H7 (cell line): ENCODE measurements around the gene CUL1. TPM values are rescaled to one million over a fixed set of nuclear protein-coding genes. Genes with fewer than 3 reads are reported as not detected.
A peak's percentile ranks its signal among the peaks of the same experiment; 100 is the strongest.

Experiments
- DNase-seq: peaks from one replicate; pipeline ENCODE4 v3.0.0; 2012
- H3K27me3 ChIP-seq: 2 replicates; pipeline ENCODE4 v1.6.0; 2011; ENCODE audit warnings: mild to moderate bottlenecking, low read length; ENCODE audit not compliant: control insufficient read depth, insufficient read depth
- H3K36me3 ChIP-seq: replicated peaks from 2 replicates; pipeline ENCODE4 v1.5.1; 2011; ENCODE audit warnings: low read length; ENCODE audit not compliant: control insufficient read depth, insufficient read depth
- H3K4me3 ChIP-seq: 2 replicates; pipeline ENCODE4 v1.5.1; 2011; ENCODE audit warnings: low read depth, mild to moderate bottlenecking, control low read depth, low read length, moderate library complexity; ENCODE audit not compliant: insufficient read depth
- total RNA-seq: library from RNA; depleted of rRNA; stranded (reverse); fragments of >200 nt; shearing (Covaris generic); gene quantifications from 2 replicates; pipeline ENCODE4 v1.2.3, GENCODE V29; 2014

The CUL1 gene
- total RNA-seq, 1 experiment from 2014 or later, result 46.7 TPM

DNA sequence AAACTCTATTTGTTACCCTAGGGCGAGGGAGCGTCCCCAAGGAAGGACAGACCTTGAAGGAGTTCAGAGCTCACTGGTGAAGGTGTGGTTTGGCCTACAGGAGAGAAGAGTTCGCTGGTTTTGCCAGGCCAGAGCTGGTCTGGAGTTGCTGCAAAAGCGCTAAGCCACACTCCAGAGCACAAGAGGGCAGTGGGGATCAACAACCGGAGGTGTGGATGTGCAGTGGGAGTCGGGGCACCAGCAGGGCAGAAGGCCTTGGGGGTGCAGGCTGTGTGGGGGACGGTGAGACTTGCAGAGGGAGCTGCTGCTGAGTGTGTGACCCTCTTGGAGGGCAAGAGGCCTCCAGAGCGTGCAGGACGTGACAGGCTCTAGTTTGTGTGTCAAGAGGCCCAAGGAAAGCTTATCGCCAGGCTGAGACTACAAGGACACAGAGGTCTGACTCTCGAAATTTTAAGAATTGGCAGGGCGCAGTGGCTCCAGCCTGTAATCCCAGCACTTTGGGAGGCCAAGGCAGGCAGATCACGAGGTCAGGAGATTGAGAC is 14.3 kb upstream of the CUL1 start:
- no peaks in the 10 kb centered on the region for H3K27me3 ChIP-seq
- peak; percentile 21 for DNase-seq
- no peaks in the 10 kb centered on the region for H3K36me3 ChIP-seq
- no peak overlapping the region for H3K4me3 ChIP-seq

DNA sequence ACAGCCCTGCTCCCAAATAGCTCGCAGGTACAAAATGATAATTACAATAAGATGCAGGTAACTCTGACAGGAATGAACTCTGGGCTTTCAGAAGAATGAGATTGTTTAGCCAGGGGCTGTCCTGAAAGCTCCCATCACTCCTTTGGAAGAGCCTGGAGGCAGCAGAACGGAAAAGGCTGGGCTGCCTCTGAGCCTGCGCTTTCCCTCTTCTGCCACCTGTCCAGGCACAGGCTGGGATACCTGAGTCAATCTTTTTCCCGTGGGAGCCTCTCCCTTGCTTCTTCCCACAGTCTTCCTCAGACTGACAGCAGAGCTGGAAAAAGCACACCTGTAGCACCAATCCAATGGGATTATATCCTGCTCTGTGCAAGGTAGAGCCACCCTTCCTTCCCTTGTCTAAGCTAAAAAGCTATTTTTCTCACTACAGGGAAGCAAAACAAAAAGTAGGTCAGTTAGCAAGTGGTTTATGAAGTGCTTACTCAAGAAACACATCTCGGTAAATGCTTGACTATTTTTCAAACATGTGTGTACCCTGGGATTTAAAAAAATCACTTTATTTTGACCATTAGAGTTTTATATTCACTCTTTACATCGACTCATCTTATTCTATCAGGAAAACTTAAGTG is 12.3 kb upstream of the CUL1 start:
- H3K36me3 ChIP-seq, result no peaks in the 10 kb centered on the region
- no peak for DNase-seq
- no peaks in the 10 kb centered on the region for H3K27me3 ChIP-seq
- H3K4me3 ChIP-seq, result no peak overlapping the region

DNA sequence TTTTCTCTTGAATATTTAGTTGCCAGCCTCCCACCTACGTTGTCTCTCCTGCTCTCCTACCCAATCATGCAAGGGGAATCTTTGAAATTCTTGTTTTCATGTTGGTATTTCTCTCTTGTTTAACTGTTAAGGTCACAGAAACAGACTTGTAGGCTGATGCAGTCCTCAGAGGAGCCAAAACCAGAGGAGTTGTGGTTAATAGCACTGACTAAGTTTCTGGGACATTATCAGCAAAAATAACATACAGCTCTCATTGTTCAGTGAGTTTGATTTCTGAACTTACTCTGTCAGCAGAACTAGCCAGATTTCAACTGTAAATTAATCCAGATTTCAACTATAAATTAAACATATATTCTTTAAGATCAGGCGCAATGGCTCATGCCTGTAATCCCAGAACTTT is 11.1 kb upstream of the CUL1 start:
- no peak for DNase-seq
- Histone ChIP-seq H3K27me3 (no peaks in the 10 kb centered on the region), H3K4me3 (no peak overlapping the region), H3K36me3 (no peaks in the 10 kb centered on the region)

DNA sequence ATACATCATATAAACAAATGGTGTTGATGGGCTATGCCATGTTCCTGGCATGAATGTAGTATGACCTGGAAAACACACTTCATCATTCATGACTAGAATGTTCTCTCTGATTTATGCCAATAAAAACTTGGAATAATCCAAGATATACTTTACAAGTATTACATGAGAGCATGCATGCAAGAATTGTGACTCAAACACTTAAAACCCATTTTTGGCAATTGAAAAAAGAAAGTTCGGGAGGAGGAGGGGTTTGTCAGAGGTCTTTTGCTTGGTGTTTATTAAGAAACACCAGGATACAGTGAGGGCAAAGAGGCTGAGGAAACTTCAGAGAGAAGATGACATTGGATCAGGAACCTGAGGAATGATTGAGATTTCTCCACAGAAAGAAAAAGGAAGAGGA is 10.2 kb upstream of the CUL1 start:
- Histone ChIP-seq H3K27me3 (no peaks in the 10 kb centered on the region), H3K4me3 (no peak overlapping the region), H3K36me3 (no peaks in the 10 kb centered on the region)
- no peak for DNase-seq

DNA sequence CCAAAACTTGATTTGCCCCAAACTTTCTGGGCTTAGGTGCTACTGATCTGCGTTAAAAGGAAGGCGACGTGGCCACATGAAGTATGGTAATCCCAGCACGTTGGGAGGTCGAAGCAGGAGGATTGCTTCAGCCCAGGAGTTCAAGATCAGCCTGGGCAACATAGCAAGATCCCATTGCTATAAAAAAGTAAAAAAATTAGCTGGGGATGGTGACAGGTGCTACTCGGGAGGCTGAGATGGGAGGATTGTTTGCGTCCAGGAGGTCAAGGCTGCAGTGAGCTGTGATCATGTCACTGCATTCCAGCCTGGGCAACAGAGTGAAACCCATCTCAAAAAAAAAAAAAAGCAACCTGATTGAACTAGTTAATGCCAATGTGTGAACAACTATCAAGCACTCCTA is 5.1 kb upstream of the CUL1 start:
- Histone ChIP-seq H3K27me3 (no peaks in the 10 kb centered on the region), H3K36me3 (no peaks in the 10 kb centered on the region), H3K4me3 (no peak overlapping the region)
- no peak for DNase-seq

DNA sequence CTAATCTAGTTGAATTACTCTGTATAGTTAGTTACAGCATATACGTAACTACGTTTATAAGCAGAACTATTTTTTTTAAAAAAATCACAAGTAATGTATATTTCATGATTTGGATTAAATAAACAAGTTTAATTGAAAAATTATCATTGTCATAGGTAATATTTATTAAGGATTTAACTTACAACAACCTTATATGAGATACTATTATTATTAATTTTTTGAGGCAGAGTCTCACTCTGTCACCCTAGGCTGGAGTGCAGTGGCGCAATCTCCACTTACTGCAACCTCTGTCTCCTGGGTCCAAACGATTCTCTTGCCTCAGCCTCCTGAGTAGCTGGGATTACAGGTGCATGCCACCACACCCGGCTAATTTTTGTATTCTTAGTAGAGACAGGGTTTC is 4.1 kb upstream of the CUL1 start:
- Histone ChIP-seq H3K4me3 (no peak overlapping the region), H3K27me3 (no peaks in the 10 kb centered on the region), H3K36me3 (no peaks in the 10 kb centered on the region)
- no peak for DNase-seq

DNA sequence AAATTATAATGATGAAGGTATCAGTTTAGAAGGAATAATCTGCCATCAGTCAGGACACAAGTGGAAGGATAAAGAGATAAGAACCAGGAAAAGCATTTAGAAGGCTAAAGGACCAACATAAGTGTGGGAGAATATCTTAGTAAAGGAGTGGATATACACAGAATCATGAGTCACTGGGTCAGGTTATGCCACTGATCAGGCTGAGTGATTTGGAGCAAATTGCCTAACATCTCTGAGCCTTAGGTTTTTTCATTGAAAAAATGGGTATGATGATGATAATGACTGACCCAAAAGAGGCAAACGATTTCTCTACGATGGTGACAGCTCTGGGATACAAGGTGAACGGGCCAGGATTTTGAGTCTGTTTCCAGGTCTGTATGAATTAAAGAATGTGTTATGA is 2.8 kb upstream of the CUL1 start:
- Histone ChIP-seq H3K4me3 (no peak overlapping the region), H3K36me3 (no peaks in the 10 kb centered on the region), H3K27me3 (no peaks in the 10 kb centered on the region)
- DNase-seq, result no peak

DNA sequence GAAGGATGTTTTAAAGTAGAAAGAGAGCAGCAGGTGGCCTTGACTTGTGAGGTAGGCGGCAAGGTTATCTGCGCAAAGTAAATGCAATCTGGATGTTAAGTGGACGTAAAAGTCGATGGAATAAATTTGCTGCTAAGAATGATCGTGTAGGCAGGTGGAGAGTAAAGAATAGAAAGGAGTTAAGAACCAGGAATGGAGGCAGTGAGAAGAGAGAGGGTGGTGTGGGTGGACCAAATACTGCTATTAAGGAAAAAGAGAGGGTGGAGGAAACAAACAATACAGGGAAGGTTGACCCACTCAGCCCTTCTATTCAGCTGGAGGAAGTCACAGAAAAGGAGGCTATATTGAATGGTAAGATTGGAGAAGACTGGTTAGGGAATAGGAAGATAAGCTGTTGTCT is 1.9 kb upstream of the CUL1 start:
- H3K36me3 ChIP-seq, result no peaks in the 10 kb centered on the region
- no peak overlapping the region for H3K4me3 ChIP-seq
- H3K27me3 ChIP-seq, result no peaks in the 10 kb centered on the region
- no peak for DNase-seq

DNA sequence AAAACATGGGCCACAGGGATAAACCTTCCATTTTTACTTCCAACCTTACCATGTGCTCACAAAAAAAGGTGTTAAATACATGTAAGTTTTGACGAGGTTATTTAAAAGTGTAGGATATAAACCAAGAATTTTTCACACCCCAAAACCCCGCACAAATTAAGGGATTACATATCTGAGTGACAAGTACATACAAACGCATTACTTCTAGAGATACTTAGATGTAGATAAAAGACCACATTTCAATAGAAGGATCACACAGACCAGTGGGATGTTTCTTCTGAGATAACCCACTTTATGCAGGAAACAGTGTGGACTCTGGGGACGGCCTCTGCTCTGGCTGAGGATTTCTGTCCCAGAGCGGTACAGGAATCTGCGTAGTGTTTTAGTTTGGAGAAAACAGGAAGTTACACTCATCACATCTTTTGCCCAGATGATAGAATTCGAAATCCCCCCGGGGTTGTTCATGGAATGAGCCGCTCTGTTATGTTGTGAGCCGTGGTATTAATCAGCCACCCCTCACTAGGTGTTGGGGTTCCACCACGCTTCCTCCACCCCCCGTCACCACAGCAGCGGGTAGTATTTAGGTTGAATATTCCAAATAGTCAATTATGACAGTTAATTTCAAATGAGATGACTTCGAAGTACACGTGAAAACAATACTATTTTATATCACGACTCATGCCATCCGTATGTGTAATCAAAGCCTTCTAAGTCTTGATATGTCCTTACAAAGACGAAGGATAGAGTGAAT is 1.3 kb upstream of the CUL1 start:
- no peak for DNase-seq

DNA sequence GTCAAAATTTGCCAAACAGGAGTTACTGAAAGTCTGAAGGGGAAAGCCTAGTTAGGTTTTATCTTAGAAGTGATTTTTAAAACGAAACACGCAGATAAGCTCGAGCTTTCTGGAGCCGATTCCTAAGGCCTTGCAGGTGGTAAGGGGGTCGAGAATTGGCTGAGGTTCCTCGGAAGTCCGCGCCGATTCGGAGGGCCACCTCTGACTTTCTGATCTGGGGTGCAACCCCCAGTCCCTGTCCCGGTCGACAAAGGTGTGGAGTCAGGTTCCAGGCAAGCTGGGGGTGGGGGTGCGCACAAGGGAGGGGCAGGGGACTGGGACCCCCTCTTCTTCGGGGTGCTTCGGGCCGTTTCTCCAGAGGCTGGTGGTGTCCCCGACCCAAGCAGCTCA is 701 bp upstream of the CUL1 start:
- no peak for DNase-seq
- no peaks in the 10 kb centered on the region for H3K36me3 ChIP-seq

More for the DNA sequence above, 1.3 kb upstream of the CUL1 start:
- H3K4me3 ChIP-seq, result peak overlapping the region; percentile 88
- H3K27me3 ChIP-seq, result no peaks in the 10 kb centered on the region
- no peaks in the 10 kb centered on the region for H3K36me3 ChIP-seq

DNA sequence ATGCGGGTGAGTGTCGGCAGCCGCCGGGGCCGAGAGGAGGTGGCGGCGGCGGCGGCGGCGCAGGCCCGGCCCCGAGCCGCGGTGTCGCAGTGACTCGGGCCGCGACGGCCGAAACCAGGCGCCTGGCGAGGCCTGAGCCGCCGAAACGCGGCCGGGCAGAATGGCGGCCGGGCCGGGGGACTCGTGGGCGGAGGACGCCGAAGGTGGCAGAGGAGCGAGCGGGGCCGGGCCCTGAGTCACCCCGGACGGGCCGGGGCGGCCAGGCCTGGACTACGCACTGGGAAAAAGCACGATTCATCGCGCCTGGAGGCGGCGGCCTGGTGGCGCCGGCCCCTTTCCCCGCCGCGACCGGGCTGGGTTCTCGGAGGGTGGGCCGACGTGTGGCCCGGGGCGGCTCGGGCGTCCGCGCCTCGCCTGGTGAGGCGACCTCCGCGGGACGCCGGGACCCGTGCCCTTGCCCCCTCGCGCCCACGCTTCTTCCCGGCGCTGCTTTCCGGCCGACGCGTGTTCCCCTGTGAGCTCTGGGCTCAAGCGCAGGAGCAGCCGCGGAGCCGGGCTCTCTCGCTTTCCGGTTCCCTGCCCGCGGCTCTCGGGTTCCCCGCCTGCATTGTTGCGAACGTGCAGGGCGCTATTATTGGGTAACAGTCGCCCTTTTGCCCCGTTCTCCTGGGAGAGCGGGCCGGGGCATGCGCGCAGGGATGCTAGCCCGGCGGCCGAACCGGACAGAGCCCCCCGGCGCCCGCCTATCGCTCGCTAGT is 500 bp downstream of the CUL1 start:
- Histone ChIP-seq H3K4me3 (peak overlapping the region; percentile 88), H3K36me3 (no peaks in the 10 kb centered on the region), H3K27me3 (no peaks in the 10 kb centered on the region)
- peak; percentile 86 for DNase-seq

More for the DNA sequence above, 701 bp upstream of the CUL1 start:
- H3K4me3 ChIP-seq, result peak overlapping the region; percentile 88
- no peaks in the 10 kb centered on the region for H3K27me3 ChIP-seq

DNA sequence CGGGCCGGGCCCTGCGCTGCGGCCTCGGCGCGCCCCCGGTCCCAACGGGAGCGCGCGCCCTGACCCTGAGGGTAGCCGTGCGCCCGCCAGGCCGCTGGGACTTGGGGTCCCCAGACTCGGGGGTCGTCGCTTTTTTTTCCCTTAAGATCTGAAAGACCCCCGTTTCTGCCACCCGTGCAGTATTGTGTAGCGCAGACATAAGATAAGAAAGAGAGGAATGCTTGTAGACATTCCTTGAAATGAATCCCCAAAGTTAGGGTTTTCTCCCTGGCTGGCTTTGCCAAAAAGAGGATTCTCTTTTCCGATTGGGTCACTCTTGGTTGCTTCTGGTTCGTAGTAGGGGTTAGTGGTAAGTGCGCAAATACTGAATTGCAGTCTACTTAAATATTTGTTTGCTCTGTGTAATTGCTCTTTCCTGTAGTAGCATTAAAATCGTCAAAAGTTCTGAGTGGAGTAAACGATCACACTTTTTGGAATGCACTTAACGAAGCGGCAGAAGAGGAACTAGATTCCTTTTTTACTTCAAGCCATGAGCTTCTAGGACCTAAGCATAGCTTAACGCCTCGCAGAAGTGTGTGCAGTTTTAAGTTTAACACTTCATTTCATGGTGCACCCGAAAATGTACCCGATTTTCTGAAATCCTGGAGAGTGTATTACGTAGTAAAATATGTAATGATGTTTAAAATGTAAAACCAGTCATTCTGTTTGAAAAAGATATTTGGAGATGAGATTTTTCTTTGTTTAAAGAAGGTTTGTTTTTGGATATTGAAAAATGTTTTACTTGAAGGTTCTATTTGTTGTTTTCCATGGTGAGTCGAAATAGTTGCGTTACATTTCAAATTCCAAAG is 1.3 kb downstream of the CUL1 start:
- DNase-seq, result no peak
- Histone ChIP-seq H3K4me3 (peak overlapping the region; percentile 88), H3K36me3 (no peaks in the 10 kb centered on the region), H3K27me3 (no peaks in the 10 kb centered on the region)

DNA sequence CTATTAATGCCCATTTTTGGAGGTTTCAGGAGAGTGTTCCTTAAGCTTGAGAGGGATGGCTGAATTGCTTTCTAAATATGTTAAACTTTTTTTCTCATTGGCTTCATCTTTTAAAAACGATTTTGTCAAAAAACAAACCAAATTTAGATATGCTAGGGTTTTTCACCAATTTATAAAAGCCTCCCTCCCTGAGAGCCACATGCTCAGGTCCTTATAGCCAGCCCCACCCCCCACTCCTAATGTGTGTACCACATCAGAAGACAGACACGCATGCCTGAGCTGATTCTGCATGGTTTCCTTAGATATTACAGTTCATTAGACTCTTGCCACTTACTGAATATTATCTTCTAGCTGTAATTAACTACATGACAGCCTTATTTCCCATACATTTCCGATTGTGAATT is 2.0 kb downstream of the CUL1 start:
- H3K27me3 ChIP-seq, result no peaks in the 10 kb centered on the region
- no peaks in the 10 kb centered on the region for H3K36me3 ChIP-seq
- H3K4me3 ChIP-seq, result peak overlapping the region; percentile 88; the same call in 1 of the 2 replicates
- DNase-seq, result no peak

DNA sequence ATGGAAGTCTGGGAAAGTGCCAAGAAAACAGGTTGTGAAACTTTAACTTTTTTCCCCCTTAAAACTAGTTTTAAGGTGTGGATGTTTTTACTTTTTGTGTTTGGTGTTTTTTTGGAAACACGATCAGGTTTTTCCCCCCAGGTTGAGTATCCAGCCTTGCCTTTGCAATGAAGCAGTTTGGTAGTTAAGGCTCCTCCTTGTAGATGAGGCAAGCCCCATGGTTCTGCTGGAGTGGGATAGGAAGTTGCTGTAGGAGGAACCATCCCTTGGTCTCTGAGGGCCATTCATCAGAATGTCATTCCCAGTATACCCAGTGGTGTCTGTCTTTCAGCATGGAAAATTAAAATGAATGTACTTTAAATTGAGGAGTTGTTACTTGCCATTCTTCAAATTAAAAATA is 2.7 kb downstream of the CUL1 start:
- no peak for DNase-seq
- Histone ChIP-seq H3K36me3 (no peaks in the 10 kb centered on the region), H3K27me3 (no peaks in the 10 kb centered on the region), H3K4me3 (no peak overlapping the region)
